Kidney tubule cell (primary cell): Measurements from ENCODE around the gene DAB1.

Source experiments
- DNase-seq: peaks from one replicate; pipeline ENCODE4 v3.0.0-alpha.2; 2018; ENCODE audit warnings: low spot score

DAB1 gene

DNA sequence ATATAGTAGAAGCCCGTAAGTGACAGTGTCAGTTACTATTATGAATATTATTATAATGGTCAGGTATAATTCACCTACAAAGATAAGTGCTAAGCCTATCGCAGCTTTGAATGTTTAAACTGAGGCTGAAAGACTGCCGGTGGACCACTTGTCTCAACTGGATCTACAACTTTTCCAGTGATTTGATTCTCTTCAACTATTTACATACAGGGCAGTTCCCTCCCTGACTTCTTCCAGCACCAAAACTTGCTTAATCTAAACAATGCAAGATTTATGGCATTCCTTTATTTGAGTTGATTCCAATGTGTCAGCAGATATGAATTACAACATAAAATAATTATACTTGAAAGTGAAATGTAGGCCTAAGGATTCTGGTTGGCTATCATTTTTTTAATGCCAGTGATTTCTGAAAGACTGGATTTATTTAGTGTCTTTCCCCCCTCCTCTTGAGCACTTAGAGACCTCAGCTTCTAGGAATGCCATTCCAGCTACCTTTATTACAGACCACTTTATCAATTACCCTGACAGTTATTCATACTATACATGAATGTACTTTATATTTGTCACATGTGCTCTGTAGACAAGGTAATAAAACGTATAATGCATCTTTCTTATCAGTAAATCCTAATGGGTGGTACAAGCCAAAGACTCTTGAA, 304.8 kb downstream of the DAB1 start:
- DNase-seq: no peak

DNA sequence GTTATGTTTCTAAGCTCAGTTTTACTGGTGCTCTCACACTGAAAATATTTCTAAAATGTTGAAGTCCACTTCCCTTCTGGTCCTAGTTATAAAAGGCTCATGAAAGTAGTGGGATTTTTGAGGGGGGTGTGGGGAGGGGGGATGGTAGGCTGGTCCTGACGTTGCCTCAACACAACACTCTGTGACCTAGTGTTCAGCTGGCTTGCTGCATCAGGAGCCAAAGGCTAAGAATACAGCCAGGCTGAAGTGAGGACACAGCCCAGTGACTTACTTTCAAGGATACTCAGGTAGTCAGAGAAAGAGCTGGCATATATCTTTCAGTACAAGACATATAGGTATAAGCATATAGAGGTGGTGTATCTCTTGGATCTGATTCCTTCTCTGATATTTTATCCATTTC, 306.1 kb downstream of the DAB1 start:
- no peak for DNase-seq

DNA sequence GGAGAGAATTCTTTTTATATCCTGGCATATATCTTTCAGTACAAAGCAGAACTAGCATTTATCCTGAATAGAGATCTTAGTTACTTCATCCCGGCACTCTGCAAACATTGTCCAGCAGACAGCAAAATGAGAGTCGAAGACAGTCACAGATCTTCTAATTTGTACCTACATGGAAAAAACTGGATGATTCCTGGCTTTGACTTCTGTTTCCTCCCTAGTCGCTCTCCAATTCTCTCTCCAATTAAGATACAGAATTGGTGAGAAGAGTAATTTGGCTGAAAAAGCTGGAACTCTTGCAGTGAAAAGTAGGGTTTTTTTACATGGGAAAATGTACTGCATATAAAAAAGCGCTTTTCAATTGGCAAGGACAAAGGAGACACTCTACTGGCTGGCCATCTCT, 307.0 kb downstream of the DAB1 start:
- DNase-seq: no peak

DNA sequence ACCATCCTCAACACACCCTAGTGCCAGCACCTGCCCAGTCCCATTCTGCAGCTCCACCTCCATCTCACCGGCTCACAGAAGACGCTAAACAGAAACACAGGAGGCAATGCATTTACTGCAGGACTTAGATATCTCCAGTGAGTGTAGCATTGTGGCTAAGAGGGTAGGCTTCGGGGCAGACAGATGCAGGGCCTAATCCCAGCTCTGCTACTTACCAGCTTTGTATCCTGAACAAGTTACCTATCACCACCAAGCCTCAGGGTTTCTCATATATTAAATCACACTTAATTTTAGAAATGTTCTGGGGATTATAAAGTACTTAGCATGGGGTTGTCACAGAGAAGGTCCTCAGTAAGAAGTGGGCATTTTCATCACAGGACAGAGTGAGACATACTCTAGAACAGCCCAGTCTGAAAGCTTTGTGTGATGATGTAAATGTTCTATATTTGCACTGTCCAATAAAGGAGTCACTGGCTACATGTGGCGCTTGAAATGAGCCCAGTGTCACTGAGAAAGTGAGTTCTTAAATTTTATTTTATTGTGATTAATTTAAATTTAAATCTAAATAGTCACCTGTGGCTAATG, 308.7 kb downstream of the DAB1 start:
- no peak for DNase-seq

DNA sequence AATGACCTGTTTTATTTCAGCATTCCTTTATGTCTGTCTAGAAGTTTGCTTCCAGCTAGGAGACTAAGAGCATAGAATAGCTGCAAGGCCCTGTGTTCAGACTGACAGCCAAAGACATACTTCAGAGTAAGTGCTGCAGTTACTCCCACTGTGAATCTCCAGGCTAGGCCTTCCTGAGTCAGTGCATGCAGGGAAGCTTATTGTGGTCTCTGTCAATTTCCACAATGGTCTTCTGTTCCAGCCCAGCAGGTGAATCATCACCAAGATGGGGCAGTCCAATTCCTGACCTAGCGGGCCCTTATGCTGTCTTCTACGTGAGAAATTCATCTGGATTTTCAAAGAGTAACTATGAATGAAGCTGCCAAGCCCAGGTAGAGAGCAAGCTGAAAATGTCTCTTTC, 311.7 kb downstream of the DAB1 start:
- peak; percentile 68 for DNase-seq

DNA sequence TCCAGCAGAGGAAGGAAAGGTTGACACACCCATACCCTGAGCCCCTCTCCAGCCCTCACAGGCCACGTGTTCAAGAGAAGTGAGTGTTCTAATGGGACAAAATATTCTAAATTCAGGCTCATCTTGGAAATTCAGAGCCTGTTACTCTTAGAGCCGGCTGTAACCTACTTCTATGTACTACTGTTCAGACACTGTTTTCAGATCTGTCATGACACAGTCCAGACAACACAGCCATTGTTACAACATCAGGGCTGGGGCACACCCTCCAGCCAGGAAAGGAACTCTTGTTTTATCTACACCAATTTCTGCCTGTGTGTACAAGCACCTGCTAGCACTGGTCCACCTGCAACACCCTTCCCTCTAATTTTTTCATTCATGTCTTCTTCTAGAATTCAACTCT, 312.7 kb downstream of the DAB1 start:
- no peak for DNase-seq

DNA sequence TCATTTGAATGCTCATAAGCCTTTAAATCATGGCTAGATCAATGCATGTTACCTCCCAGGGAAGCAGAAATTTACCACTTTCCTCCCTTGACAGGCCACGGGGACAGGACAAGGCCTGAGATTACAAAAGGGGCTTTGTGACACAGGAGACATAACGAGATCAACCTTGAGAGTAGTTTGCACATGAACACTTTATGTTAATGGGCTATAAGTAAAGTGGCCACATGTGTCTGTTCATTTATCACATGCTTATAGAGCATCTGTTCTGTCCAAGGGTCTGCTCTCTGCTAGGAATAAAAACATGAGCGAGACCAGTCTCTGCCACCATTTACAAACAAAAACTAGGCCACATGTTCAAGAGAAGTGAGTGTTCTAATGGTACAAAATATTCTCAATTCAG, 314.0 kb downstream of the DAB1 start:
- no peak for DNase-seq

DNA sequence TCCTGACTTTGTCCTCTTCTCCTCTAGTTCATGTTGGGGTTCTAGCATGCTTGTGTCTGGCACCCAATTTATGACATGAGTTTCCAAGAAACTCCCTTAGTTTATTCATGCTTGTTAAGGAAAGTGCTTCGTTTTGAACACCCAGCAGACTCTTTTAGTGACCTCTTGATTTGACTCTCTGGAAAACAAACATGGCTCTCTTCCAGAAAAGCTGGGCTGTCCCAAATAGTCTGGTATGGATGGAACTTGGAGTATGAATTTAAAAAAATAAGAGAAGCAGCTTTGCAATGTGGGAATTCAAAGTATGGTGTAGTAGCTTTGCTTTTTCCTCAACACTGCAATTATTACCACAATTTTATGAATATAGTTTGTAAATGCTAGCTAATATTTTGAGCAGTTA, 314.6 kb downstream of the DAB1 start:
- DNase-seq: no peak

DNA sequence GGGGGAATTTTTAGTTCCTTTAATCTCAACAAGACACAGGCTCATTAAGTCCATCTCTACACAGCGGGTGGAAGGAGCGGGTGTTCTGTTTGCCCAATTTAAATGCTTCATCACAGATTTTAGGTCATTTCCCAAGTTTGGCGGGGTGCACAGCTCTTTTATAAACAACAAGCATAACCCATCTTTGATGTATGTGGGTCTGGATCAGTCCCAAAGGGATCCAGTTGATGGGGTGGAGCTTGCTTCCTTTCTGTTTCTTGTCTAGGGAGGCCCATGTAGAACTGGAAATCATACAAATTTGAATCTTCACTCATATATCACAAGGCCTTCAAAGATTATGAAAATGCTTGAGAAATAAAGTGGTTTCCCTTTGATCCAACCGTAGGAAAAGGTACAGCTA, 317.6 kb downstream of the DAB1 start:
- no peak for DNase-seq

DNA sequence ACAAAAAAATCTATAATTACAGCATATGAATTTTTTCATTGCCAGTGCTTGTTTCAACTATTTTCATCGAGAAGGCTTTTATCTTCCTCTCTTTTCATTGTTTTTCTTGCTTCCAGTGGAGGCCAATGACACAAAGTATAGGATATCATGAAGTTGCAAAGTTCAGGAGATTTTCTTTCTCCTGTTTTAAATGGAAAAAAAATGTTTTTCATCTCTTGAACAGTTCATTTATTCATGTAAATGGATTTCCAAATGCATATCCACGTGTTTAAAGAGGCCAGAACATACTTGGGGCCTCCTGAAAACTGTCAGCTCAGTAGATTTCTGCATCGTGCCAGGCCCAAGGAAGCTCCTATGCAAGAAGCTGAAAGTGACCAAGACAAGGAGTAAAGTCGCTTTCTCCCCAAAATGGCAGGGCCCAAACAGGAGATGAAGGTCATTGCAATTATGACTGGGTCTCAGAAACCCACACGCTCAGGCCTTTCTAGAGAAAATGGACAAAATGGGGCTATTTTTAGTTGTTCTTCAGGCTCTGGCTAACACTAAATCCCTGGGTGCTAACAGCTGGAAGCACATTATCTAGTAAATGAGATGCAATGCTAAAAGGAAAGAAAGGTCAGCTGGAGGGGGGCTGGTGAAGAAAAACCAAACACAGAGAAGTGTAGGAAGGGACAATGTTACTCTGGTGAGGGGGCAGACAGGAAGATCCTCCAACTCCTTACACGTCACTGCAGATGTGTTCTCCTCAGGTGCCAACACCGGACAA, 321.1 kb downstream of the DAB1 start:
- DNase-seq: no peak

DNA sequence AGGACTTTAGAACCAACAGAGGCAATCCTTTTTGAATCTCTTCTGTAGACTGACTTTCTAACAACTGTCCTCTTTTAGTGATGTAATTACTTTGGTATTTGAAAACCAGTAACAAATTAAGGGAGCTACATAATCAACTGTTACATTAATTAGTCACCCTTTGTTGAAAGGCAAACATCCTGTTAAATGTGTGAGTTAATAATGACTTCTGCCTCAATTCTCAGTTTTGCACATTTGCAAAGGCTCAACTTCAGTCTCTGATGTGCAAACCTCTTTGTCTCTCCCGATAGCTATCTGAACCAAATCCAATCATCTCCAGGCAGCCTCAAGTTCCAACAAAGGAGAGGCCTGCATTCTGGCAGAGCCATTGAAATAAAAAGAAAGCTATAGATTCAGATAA, 322.7 kb downstream of the DAB1 start:
- DNase-seq: peak; percentile 18

DNA sequence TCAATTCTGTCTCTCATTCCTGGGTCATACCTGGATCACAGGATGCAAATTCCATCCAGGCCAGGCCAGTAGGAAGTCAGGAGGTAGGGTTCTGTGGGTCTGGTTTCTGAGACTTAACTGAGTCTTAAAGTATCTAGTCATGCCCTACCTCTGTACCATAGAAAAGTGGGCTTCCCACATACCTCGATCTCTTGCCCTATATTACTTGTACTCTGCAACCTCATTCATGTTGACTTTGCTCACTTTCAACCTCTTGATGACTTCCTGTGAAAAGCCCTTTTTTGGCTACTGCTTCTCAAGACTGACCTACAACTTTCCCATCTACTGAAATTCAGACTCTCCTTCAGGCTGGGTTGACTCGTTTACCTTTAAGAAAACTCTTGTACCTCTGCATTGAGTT, 329.1 kb downstream of the DAB1 start:
- no peak for DNase-seq

DNA sequence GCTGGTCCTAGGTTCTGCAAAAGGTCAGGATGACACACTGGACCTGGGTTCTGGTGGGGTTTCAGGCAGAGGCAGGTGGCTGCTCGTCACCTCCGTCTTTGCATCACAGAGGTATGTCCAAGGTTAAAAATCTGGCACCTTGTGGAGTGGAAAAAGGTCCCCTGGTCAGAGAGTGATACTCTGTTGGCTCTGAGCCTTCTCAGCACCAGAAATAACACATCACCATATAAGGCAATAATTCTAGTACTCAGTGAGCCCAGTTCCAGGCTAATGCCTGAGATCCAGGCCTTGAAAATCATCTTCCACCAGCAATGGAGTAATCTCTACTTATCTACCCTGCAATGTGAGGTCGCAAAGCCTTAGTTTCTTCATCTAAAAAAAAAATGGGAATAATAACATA, 330.7 kb downstream of the DAB1 start:
- DNase-seq: no peak

DNA sequence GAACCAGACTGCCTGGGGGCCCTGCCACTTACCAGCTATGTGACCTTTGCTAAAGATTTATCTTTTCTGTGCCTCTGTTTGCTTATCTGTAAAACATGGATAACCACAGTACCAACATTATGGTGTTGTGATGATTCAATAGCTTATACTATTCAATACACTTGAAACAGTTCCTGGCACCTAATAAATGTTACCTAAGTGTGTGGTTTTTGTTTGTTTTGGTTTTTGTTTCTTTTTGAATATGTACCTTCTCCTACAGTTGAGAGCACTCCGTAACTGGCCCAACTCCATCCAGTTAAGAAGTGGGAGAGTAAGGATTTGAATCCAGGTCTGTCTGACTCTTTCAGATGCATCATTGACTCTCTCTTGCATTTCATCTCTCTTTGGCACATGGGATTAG, 332.2 kb downstream of the DAB1 start:
- DNase-seq: no peak

DNA sequence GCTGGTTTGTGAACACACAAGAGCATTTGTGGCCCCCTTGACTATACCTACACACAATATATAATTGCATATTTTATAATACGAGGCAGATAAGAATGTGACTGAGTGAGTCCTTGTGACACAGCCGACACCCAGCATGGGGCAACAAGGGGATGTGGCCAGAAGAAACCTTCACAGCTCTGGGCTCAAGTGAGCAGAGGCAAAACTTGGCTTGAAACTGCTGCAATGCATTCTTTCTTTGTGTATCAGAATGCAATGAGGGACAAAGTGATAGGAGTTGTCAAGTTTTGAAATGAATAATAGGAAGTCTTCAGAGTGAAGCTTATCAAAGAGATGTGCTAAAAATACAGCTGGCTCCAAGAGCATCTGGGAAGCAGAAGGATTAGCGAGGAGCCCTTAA, 334.0 kb downstream of the DAB1 start:
- no peak for DNase-seq

DNA sequence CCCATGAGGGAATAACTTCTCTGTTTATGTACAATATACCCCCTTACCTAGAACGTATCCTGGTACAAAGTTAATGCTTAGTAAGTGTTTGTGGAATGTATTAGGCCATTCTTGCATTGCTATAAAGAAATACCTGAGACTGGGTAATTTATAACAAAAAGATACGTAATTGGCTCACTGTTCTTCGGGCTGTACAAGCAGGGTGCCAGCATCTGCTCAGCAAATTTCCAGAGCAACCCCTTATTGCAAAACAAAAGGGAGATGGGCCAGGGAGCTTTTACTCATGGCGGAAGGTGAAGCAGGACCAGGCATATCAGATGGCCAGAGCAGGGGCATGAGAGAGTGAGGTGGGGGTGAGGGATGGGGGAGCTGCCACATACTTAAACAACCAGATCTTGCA, 334.6 kb downstream of the DAB1 start:
- no peak for DNase-seq

DNA sequence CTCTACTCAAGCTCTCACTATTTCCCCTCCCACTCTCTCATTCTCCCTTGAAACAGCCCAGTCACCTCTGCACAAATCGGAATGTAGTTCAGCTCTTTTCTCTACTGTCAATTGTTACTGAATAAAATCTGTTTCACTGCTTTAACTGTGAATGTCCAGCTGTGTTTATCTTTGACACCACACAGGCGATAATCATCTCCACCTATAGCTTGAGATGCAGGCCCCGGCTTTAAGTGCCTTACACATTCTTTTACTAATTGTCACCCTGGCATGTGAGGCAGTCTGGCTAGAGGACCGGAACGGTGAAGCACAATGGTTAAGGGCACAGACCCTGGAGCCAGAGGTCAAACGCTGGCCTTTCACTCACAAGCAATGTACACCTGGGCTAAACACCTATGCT, 335.2 kb downstream of the DAB1 start:
- DNase-seq: no peak

DNA sequence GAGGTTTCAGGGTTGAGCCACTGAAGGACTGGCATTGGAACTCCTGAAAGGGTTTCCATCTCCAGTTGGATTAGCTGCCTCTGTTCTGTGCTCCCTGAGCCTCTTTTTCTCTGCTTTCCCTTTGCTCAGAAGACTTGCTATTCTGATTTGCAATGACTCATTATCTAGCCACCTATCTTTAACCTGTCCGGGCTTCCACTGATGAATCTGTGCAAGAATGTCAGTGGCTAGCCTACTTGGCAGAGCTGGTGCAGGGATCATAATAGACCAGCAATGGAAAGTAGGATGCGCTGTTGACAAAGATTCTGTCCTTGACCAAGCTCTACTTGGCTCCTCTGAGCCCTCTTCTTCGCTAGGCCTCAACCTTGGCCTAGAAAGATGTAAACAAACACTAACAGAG, 336.2 kb downstream of the DAB1 start:
- peak; percentile 9 for DNase-seq

DNA sequence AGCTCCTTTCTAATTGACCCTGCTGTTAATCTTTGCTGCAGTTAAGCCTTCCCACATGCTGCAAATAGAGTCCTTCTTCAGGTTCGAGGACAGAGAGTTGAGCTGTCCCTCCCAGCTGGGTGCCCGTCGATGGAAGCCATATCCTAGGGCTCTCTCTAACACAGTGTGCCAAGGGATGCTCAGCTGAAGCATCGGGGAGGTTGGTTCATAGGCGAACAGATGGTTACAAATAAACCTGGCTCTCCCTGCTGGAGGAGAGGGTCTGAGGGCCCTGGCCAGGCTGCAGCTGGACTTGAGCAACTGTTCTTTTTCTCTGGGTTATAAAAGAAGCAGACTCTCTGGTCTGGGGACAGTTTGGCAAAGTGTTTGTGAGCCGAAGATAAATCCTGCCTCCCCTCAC, 337.7 kb downstream of the DAB1 start:
- DNase-seq: no peak

DNA sequence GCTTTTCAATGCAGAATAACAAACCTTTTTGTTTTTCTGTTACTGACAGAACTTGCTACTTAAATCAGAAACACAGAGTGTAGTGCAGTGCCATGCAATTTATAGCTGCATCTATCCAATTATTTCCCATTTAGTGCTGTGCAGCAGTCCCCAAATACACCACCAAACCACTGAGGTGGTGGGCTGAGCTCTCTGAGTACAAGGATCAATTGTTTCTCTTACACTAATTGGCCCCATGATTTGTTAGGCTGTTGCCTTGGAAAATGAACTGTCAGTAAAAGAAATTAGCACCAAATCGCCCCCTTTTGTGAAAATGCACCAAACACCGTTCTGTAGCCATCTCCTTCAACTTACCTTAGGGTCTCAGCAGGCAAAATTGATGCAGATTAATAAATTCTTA, 339.2 kb downstream of the DAB1 start:
- no peak for DNase-seq

DNA sequence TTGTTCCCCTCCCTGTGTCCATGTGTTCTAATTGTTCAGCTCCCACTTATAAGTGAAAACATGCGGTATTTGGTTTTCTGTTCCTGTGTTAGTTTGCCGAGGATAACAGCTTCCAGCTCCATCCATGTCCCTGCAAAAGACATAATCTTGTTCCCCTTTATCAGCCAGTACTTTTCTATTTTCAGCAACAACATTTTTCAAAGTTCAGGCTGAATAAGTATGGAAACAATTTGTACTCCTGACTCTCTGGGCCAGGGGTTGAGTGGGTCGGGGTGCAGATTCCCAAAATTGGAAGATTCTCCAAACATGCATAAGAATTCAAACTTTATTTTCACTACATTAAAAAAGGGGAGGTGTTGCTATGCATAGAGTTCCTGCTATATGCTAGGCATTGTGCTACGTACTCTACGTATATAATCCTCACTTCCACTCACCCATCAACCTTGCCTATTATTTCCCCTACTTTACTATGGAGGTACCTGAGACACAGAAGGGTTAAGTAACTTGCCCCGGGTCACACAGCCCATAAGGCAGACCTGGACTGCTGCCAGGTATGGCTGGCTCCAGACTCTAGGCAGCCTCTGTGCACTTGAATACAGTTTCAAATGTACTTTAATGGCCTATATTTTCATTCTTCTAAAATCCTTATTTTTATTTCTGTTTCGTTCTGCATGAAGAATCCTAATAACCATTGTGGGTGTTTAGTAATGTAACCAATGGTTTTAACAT, 341.0 kb downstream of the DAB1 start:
- no peak for DNase-seq

DNA sequence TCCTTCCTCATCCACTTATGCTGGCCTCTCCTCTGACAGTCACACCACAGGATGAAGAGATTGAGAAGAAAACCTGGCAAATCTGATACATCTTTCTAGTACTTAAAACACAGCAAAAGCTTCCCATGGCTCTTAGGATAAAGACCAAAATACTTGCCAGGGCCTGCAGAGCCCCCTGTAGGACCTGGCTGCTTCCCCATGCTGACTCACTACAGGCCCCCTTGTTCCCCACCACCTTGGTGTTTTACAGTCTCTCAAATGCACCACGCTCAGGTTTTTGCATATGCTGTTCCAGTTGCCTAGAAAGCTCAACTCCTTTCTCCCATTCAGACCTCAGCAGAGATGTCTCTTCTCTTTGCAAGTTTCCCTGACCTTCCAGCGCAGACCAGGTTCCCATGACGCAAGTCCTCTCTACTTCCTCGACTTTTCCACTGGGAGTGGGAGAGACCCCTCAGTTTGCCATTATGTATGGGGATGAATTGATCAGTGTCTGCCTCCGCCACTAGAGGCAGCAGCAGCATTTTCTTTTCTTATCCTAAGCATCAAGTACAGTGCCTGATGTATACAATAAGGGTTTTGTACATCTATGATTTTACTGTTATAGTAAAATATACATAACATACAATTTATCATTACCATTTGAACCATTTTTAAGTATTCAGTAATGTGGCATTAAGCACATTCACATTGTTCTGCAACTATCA, 344.3 kb downstream of the DAB1 start:
- no peak for DNase-seq
